Measurements from ENCODE around the gene GNPTG.

DNA sequence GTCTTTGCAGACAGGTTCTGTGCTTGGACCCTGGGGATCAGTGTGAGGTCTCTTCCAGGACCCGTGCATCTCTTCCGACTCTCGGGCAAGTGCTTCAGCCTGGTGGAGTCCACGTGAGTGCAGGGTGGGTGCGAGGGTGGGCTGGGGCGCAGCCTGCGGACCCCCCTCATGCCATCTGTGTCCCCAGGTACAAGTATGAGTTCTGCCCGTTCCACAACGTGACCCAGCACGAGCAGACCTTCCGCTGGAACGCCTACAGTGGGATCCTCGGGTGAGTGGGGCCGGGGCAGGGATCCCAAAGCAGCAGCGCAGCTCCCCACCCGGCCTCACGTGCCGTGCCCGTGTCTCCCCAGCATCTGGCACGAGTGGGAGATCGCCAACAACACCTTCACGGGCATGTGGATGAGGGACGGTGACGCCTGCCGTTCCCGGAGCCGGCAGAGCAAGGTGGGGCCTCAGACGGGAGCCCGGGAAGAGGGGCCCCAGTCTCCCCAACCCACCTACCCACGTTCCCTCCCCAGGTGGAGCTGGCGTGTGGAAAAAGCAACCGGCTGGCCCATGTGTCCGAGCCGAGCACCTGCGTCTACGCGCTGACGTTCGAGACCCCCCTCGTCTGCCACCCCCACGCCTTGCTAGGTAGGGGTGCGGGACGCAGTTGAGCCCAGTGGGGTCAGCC lies 10.1 kb downstream of the GNPTG start:
- TF ChIP-seq, protein P1, sequence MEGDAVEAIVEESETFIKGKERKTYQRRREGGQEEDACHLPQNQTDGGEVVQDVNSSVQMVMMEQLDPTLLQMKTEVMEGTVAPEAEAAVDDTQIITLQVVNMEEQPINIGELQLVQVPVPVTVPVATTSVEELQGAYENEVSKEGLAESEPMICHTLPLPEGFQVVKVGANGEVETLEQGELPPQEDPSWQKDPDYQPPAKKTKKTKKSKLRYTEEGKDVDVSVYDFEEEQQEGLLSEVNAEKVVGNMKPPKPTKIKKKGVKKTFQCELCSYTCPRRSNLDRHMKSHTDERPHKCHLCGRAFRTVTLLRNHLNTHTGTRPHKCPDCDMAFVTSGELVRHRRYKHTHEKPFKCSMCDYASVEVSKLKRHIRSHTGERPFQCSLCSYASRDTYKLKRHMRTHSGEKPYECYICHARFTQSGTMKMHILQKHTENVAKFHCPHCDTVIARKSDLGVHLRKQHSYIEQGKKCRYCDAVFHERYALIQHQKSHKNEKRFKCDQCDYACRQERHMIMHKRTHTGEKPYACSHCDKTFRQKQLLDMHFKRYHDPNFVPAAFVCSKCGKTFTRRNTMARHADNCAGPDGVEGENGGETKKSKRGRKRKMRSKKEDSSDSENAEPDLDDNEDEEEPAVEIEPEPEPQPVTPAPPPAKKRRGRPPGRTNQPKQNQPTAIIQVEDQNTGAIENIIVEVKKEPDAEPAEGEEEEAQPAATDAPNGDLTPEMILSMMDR (IDR thresholded peaks at IDR 0.05; ENCODE audit: extremely low read depth in 1 of 2, insufficient read depth in 1 of 2, low read depth in 1 of 2, low read length in 2 of 2) = no peak
- TF ChIP-seq POLR2A (IDR thresholded peaks at IDR 0.05; ENCODE audit: low read depth, low read length) = no peak
- TF ChIP-seq, protein P2, sequence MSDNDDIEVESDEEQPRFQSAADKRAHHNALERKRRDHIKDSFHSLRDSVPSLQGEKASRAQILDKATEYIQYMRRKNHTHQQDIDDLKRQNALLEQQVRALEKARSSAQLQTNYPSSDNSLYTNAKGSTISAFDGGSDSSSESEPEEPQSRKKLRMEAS (IDR thresholded peaks at IDR 0.05; ENCODE audit: insufficient read depth, insufficient read length) = no peak
- no peak for TF ChIP-seq FOS (IDR thresholded peaks at IDR 0.05; ENCODE audit: borderline replicate concordance, insufficient read depth, low read length)
- TF ChIP-seq POLR2AphosphoS5 (IDR thresholded peaks at IDR 0.05; ENCODE audit: insufficient read depth, low read depth, low read length) = no peak
- TF ChIP-seq EZH2 (IDR thresholded peaks at IDR 0.05; ENCODE audit: borderline replicate concordance, low read depth, low read length, severe bottlenecking) = no peak
- no peak for TF ChIP-seq JUN (IDR thresholded peaks at IDR 0.05; ENCODE audit: borderline replicate concordance, insufficient read depth, insufficient read length, low read depth)
- no peak for TF ChIP-seq GATA2 (IDR thresholded peaks at IDR 0.05; ENCODE audit: insufficient read depth, insufficient read length, low read depth, low read length)
- TF ChIP-seq MYC (IDR thresholded peaks at IDR 0.05; ENCODE audit: low read depth, low read length) = no peak
